NCI-H2227 (cell line): ENCODE results near the gene TP53BP2.
"Not testable (repeated sequence)": the region's sequence is repeated elsewhere in the genome, so short reads cannot be mapped to it uniquely, and the experiment has no call there.

Experiments used
- DNase-seq: peaks from one replicate; lab custom pipeline; 2025; ENCODE audit not compliant: unreplicated experiment; lab: John Stamatoyannopoulos, UW

TP53BP2 gene

DNA sequence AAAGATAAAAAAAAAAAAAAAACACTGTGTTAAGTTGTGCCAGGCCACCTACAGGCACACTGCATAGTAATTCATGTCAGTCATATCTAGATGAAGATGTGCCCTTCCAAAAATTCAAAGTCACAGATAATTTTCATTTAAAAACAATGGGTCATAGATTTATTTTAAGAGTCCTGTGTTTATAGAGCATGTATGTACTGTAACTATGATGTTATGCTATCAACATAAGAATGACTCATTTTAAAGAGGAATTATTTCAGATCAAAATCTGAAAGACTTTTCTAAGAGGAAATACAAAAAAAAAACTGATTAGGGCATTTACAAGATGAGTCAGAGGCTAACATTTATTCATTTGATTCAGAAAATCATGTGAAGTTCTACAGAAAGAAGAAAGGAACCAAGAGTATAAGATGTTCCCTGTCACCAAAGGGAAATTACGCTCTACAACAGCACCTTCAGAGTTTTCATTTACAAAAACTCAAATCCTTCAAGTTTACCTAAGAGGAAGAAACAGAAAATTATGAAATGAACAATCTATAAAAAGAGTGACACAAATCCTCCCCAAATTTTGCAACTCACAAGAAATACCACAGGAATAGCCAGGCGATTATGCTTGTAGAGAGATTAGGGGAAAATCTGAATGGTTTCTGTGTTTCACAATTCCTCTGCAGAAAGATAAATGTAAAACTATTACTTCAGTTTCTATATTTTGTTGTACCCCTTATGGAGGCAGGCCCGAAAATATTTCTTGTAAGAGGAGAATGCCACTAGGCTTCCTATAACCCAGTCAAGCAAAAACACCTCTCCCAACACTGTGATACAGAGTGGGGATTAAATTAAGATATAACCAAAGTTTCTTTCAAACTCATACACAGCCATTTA is 13.8 kb downstream of the TP53BP2 start:
- no peak for DNase-seq

DNA sequence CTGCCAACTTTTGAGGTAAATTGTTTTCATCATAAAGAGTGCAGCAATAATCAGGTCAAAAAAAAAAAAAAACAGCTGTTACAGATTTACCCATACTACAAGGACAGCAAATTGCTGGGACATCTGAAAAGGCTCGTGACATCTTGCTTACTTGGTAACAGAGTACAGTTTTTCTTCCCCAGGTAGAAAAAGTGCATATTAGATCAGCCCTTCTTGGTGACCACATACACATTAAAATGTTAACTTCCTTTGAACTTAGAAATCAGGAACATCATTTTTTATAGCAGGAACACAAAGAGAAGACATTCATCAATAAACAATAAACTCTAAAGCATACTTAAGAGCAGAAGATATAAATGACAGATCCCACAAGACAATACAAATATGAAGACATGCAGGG is 16.1 kb downstream of the TP53BP2 start:
- no peak for DNase-seq

DNA sequence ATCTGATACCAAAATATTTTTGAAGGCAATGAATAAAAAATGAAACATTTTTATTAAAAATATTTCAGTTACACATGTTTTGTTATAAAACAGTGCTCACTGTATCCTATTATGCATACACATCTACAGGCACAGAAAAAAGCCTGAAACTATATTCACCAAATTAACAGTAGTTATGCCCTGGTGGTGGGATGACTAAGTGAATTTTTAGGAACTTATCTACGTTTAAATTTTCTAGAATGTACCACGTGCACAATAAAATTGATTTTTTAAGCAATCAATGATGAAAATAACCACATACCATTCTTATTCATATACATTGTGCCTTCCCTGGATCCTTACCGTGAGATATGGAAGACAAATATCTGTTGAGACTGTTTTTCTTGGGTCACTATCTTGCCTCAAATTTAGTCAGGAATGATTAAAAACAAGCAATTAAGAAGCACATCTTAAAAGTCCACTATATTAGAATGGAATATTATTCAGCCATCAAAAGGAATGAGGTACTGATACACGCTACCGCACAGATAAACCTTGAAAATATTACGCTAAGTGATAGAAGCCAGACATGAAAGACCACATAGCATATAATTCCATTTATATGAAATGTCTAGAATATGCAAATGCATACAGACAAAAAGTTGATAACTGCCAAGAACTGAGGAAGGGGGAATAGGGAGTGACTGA is 17.4 kb downstream of the TP53BP2 start:
- DNase-seq, result no peak

DNA sequence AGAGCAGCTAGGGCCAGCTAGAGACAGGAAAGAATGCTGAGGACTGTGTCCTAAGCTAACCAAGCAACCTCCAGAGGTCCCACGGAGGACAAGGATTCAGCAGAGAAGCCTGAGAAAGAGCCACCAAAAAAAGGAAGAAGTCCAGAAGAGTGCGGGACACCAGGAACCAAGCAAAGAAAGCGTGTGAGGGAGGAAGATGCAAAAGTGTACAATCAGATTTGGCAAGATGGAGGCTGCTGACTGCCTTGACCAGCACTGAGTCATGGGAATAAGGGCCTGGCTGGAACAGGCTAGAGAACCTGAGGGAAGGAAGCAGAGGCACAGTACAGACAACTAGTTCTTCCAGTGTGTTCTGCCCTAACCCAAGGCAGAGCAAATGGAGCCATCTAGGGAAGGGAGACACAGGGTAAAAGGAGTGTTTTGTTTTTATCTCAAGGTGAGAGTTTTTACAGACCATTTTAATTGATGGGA is 18.5 kb downstream of the TP53BP2 start:
- DNase-seq, result no peak

DNA sequence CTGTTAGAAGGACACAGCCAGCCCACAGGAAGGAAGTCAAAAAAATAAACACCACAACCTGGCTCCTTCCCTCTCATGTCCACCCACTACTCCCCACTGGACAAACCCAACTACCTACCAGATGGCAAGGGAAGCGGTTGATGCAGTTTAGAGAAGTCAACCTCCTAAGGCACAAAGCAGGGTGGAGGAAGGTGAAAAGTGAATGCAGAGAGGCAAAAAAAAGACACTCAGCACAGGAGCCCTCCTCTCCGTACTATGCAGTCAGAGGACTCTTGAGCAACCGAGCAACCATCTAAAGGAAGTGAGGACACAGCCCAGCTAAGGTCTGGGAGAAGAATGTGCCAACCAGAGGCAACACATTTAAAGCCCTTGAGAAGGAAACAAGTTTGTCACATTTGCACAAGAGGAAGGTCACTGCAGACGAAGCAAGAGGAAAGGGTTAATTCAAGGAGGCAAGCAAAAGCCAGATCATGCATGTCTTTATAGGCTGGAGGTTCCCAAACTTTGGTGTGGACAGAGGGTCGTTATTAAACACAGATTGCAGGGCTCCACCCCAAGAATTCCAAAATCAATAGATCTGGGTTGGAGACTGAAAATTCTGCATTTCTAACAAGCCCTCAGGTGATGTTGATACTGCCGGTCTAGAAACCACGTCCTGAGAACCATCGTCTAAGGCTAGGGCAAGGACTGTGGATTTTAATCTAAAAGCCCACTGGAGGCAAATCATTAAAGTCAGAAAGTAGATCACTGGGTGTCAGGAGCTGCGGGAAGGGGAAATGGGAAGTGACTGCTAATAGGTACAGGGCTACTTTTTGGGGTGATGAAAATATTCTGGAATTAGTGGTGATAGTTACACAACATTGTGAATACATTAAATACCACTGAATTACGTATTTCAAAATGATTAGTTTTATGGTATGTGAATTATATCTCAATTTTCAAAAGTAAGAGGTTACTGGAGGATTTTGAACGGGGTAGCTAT is 19.7 kb downstream of the TP53BP2 start:
- DNase-seq, result no peak

DNA sequence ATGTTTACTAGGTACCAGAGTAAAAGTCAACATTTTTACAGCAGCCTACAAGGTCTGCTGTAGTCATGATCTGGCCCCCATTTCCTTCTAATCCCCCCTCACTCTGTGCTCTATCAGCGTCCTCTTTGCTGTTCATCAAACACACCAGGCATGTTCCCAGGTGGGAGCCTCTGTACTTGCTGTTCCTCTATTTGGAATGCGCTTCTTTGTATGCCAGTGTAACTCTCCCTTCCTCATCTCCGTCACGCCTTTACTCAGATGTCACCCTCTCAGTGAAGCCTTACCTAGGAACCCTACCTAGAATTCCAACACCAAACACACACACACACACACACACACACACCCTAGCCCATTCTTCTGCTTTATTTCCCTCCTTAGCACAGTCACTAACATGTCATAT is 21.0 kb downstream of the TP53BP2 start:
- no peak for DNase-seq

DNA sequence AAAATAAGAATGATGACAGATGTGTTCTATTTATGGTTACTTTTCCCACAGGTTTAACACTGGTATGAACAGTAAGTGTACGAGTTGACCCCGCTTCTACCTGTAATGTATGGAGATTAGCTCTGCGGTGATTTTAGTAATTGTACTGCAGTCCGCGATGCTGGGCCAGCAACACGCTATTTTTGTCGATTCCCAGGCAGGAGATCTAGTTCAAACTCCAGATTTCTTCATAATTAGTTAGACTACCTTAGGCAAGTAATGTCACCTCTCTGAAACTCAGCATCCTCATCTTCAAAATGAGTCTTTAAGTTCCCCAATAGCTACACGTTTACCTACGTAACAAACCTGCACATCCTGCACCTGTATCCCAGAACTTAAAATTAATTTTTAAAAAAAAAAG is 21.5 kb downstream of the TP53BP2 start:
- DNase-seq, result no peak

DNA sequence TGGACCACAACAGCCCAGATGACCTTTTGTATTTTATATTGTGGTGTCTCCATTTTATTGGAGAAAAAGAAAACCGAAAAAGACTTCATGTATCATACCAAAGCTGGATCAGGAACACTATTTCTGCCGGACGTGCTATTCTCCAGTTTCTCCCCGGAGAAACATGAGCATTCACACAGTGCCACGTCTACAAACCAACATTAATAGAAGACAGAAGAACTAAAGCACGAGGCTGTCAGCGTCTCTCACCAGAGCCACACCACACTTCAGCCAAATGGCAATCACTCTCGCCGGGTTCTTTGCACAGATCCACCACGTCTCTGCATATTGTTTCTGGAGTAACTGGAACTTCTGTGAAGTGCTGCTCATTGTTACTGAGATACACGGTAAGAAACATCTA is 24.8 kb downstream of the TP53BP2 start:
- DNase-seq, result no peak

DNA sequence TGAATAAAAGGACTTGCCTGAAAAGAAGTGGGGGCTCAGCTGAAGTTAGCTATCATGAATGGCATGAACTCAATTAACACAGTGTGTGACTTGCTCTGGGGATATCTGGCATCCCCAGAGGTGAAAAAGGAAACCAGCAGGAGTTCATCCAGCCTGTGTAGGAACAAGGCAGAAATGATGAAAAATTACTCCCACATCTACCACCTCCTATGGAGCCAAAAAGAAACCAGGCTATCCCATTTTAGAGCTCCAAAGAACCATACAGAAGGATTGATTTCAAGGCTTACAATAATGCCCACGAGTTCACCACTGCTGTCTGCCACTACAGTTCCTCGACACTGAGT is 25.3 kb downstream of the TP53BP2 start:
- DNase-seq, result peak; percentile 37

DNA sequence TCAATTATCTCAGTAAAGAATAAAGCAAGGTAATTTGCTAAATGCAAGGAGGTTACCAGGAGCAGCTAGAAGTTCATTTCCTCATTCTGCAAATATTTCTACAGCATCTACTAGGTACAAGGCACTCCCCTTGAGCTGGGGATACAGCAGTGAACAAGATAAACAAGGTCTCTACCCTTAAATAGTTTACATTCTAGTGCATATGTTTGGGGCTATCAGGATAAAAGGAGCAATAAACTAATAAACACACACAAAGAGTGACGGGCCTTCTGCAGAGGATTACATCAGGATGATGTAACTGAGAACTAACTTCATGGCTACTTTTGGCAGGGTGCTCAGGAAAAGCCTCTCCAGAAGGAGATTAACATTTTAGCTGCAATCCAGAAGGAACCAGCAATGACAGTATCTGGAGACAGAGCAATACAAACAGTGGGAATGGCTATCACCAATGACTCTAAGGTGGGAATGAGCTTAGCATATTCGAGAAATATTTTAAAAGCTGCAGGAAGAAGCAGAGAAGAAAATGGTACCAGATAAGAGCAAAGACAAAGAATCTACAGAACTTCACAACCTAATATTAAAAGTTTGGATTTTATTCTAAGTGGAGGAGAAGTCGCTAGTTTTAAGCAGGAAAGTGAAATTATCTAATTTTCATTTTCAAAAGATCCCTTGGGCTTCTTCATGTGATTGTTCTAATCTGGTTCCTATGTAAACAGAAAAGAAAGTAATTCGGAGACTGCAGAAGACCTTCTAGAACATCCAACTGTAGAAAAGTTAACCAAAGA is 25.8 kb downstream of the TP53BP2 start:
- DNase-seq, result no peak

DNA sequence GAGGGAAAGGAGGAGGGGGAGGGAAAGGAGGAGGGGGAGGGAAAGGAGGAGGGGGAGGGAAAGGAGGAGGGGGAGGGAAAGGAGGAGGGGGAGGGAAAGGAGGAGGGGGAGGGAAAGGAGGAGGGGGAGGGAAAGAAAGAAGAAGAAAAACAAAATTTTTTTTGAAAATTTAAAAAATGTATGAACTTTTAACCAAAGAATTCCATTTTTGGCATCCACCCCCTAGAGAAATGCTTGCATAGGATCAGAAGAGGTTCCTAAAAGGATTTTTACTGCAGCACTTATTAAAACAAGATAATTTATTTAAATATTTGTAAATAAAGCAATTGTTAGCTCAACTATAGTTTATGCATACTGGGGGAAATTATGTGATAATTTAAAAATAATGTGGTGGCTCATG is 28.5 kb downstream of the TP53BP2 start:
- DNase-seq, result not testable (repeated sequence)

DNA sequence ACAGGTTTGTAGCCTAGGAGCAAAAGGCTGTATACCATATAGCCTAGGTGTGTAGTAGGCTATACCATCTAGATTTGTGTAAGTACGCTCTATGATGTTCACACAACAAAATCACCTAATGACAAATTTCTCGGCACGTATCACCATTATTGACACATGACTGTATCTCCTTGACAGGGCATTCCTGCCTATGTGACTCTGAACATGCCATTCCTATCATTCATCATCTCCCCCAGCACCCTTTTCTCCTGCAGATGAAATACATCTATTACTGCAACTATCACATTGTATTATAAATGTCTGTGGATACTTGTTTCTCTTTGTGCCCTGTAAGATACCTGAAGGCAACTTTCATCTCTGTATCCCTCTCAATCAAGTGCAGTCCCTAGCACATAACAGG is 29.9 kb downstream of the TP53BP2 start:
- DNase-seq, result no peak

DNA sequence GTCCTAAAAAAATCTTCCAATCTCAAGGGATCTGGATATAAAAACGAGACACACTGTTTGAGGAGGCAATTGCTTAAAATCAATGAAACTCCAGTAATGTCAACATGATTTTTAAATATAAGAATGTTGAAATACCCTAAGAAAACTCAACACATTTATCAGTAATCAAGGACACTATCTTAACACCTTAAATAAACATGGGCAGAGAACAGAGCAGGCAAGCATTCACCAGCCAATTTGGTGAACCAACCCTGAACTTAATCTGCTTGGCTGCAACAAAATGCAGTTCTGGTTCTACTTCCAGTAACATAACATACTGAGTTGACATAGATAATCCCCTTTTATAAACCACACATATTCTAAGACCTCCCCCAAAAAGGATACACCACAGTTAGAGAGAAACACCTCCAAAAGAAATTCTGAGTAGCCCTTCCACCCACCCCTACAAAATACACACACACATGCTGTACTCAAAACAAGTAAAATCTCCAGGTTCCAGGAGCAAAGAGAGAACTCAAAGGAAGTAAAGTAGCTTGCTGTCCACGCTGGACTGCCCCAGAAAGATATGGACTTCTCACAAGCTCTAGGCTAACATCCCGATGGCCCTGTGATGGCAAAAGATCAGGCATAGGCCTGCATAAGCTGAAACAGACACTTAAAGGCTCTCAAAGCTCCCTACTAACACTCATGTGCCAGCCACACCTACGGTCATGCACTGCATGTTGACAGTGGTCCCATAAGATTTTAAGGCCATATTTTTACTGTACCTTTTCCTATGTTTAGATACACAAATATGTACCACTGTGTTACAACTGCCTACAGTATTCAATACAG is 30.5 kb downstream of the TP53BP2 start:
- no peak for DNase-seq

DNA sequence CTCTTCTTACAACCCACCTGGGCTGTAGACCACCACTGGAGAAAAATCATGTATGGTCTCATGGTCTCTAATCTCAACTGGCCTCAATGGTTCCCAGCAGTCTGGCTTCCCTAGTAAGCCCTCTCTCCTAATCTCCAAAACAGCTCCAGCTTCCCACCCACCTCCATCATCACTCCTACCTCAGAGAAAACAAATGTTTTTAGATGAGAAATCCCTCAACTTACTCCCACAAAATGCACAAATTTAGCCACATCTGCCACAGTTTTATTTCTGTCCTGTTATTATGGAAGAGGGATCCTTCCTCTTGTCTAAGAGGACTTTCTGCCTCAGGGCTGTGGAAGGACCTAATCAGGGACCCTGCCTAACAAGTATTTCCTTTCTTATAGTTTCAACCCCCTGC is 32.1 kb downstream of the TP53BP2 start:
- DNase-seq, result no peak

DNA sequence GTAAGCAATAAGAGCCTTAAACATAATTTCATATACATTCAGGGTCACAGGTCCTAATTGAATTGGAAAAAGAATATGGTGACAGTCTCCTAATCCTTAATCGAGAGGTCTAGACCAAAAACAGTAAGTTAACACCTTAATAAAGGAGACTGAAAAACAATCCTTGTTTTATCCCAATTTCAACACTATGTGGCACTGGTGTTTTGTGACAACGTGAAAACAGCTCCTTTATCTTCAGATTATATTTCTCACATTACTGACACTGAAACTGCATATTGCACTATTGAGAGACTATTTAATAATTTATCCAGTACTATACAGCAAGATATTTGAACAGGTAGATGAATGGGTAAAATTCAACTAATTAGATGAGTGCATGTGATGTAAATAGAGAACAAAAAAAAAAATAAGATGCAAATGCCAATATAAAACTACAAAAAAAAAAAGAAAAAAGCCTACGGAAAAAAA is 34.1 kb downstream of the TP53BP2 start:
- DNase-seq, result peak; percentile 63

DNA sequence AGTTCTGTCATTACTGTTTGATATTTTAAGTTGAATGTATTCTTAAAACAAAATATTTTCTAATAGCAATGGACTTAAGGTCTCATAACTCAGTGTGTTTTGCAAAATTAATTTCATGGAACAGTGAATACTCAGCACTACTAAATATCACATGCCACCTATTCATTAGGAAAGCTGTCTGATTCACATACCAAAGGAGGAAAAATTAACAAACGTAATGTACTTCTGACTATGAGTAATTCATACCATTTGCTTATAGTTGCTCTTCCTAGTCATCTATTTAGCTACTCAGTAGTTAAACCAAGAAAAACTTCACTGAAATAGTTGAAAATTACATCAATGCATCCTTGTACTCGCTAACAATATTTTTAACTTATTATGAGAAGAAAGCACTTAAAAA is 35.2 kb downstream of the TP53BP2 start:
- DNase-seq, result no peak

DNA sequence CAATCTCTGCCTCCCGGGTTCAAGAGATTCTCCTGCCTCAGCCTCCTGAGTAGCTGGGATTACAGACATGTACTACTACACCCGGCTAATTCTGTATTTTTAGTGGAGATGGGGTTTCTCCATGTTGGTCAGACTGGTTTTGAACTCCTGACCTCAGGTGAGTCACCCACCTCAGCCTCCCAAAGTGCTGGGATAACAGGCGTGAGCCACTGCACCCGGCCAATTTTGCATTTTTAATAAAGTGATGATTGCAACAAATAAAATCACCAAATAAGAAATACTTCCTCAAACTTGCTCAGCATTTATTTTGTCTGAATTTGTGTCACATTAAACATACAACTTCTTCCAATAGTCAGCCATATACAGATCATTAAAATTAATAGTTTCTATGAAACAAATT is 35.8 kb downstream of the TP53BP2 start:
- not testable (repeated sequence) for DNase-seq

DNA sequence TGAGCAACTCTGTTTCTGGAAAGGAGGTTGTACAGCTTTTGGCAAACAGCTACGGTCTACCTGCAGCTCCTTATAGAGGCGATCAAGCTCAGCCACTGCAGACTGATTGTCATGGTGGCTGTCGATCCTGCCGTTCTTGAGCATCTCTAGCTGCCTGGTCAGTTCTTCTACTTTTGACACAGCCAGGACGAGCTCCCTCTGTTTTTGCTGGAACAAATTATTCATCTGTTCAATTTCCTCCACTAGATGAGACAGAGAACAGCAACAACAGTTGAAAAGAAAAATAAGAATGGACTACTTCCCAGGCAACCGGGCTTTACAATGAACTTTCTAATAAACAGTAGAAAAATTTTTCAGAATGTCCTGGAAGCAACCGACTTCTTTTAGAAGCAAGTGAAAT is 42.5 kb downstream of the TP53BP2 start:
- no peak for DNase-seq

DNA sequence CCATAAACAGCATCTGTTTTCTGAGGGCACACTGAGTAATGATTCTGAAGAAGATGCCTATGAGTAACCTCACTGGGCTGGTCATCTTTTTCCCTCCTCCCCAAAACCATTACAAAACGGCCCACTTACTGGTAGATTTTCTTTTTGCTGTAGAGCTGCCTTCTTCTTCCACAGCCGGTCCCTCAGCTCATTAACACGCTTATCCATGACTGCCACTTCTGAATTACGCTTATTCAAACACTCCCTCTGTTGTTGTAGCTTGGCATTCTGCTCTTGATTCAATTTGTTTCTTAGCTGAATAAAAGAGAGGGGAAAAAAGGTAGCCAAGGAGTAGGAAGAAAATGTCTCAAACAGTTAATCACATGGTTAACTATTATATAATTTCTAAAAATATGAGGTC is 43.1 kb downstream of the TP53BP2 start:
- DNase-seq, result no peak

DNA sequence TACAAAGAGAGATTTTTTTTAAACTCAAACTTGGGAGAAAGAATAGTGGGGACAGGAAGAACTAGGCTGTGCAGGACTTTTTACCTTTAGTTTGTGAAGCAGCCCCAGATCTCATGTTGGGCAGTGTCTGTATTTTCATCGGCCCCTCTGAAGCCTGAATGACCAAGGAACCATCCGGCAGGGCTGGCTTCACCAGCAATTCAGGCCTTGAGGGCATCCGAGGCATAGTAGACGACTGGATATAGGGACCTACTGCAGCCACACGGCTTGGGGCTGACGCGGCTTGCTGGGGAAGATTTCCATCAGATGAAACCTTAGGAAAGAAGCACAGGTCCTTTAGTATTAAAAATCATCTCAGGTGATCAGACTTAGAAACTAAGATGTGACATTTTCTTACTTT is 43.7 kb downstream of the TP53BP2 start:
- no peak for DNase-seq
